ENCODE measurements around the gene PPM1M. TPM values are rescaled to one million over a fixed set of nuclear protein-coding genes. Genes with fewer than 3 reads are reported as not detected.

The PPM1M gene
- polyA plus RNA-seq, 1 of the 3 experiments (the other 2 are of a cell fraction), result 19.2 TPM

- Histone ChIP-seq H3K9me3 (no peaks in the 10 kb centered on the region), H2AFZ (ENCODE audit: low read depth) (no peak overlapping the region), H3K4me2 (no peak overlapping the region), H3K36me3 (replicated peaks in 1 of 2; ENCODE audit: control insufficient read depth in 1 of 2, insufficient read depth in 2 of 2, low read length in 1 of 2) (peaks cover 10 to 37% of the 10 kb centered on the region in 2 experiments), H3F3A (replicated peaks; ENCODE audit: insufficient read depth) (no peaks in the 10 kb centered on the region), H3K27me3 (ENCODE audit: insufficient read depth) (no peaks in the 10 kb centered on the region), H3K27ac (ENCODE audit: low read depth in 2 of 2, low read length in 1 of 2) (no peak overlapping the region), H3K4me3 (ENCODE audit: low read depth in 2 of 2, low read length in 1 of 2) (no peak overlapping the region), H4K20me1 (ENCODE audit: insufficient read depth) (peaks cover 14% of the 10 kb centered on the region), H3K79me2 (ENCODE audit: insufficient read depth) (peaks cover 5% of the 10 kb centered on the region; the same call in 1 of the 2 replicates), H3K4me1 (ENCODE audit: control insufficient read depth in 1 of 2, insufficient read depth in 2 of 2, low read depth in 1 of 2, low read length in 1 of 2) (no peaks in the 10 kb centered on the region), H3K9me2 (no peaks in the 10 kb centered on the region), H3K9ac (no peak overlapping the region)
- no peak for DNase-seq
- CTCF ChIA-PET, result interaction anchor here (0.8 to 16.1 kb wide), 4 partner anchors 7 to 221 kb away, joined by 3 to 257 read pairs (median 56); partner anchors contain the start of genes TWF2 and WDR82
- POLR2A ChIA-PET, result no interaction called here
- TF ChIP-seq GATA2 (CRISPR knock-in tag; IDR thresholded peaks at IDR 0.05) (no peak), FOXM1 (IDR thresholded peaks at IDR 0.05; ENCODE audit: low read depth) (no peak), RCOR1 (IDR thresholded peaks at IDR 0.05; ENCODE audit: low read length) (no peak), CTCF (IDR thresholded peaks at IDR 0.05) (0 out of 2 replicates have a peak, but pooled peaks have one; percentile 12), EZH2phosphoT487 (IDR thresholded peaks at IDR 0.05; ENCODE audit: borderline replicate concordance, low read depth) (no peak), POLR2AphosphoS5 (IDR thresholded peaks at IDR 0.05; ENCODE audit: low read depth, low read length) (0 out of 2 replicates have a peak, but pooled peaks have one; percentile 7), IRF3 (IDR thresholded peaks at IDR 0.05; ENCODE audit: low read depth, low read length) (no peak)
- 94% methylated on average over 3 of the region's 4 CpGs for WGBS (ENCODE audit: low lambda C conversion rate)
Measured at GRCh38 chr3:52227117-52227516, 18.4 kb upstream of the PPM1M start.

GRCh38 chr3:52227766-52228165, 17.8 kb upstream of the PPM1M start:
- Histone ChIP-seq H3K36me3 (replicated peaks in 1 of 2; ENCODE audit: control insufficient read depth in 1 of 2, insufficient read depth in 2 of 2, low read length in 1 of 2) (peaks cover 10 to 37% of the 10 kb centered on the region in 2 experiments), H3K9ac (no peak overlapping the region), H3F3A (replicated peaks; ENCODE audit: insufficient read depth) (no peaks in the 10 kb centered on the region), H3K9me3 (no peaks in the 10 kb centered on the region), H3K79me2 (ENCODE audit: insufficient read depth) (peaks cover 11% of the 10 kb centered on the region; the same call in 1 of the 2 replicates), H3K4me3 (ENCODE audit: low read depth in 2 of 2, low read length in 1 of 2) (no peak overlapping the region), H3K9me2 (no peaks in the 10 kb centered on the region), H4K20me1 (ENCODE audit: insufficient read depth) (peaks cover 19% of the 10 kb centered on the region), H3K27ac (ENCODE audit: low read depth in 2 of 2, low read length in 1 of 2) (no peak overlapping the region), H3K27me3 (ENCODE audit: insufficient read depth) (no peaks in the 10 kb centered on the region), H3K4me1 (ENCODE audit: control insufficient read depth in 1 of 2, insufficient read depth in 2 of 2, low read depth in 1 of 2, low read length in 1 of 2) (no peaks in the 10 kb centered on the region; a peak in 1 of 4 replicates), H2AFZ (ENCODE audit: low read depth) (no peak overlapping the region), H3K4me2 (no peak overlapping the region)
- ChIA-PET POLR2A (no interaction called here), CTCF (interaction anchor here (0.8 to 16.1 kb wide), 4 partner anchors 6 to 221 kb away, joined by 3 to 257 read pairs (median 56); partner anchors contain the start of genes TWF2 and WDR82)
- no peak for DNase-seq
- 91% methylated on average over 7 of the region's 7 CpGs for WGBS (ENCODE audit: low lambda C conversion rate)
- TF ChIP-seq USF1 (IDR thresholded peaks at IDR 0.05; ENCODE audit: borderline replicate concordance, low read depth) (no peak), ELF1 (IDR thresholded peaks at IDR 0.05) (no peak), YY1 (IDR thresholded peaks at IDR 0.05; ENCODE audit: low read depth) (no peak), ZBTB33 (IDR thresholded peaks at IDR 0.05; ENCODE audit: borderline replicate concordance, low read depth) (no peak), FOXM1 (IDR thresholded peaks at IDR 0.05; ENCODE audit: low read depth) (no peak), CTCF (IDR thresholded peaks at IDR 0.05) (no peak), USF2 (IDR thresholded peaks at IDR 0.05; ENCODE audit: borderline replicate concordance, low read depth, low read length) (no peak), MEF2A (IDR thresholded peaks at IDR 0.05; ENCODE audit: borderline replicate concordance, low read depth) (no peak)

Data from SK-N-SH (cell line).